HG02610 (cell line): ENCODE data around the gene CALML4.
"Not testable (repeated sequence)": the region's sequence is repeated elsewhere in the genome, so short reads cannot be mapped to it uniquely, and the experiment has no call there.

ENCODE experiments used
- ATAC-seq: cut with Tn5 transposase; IDR thresholded peaks from one replicate; pipeline ENCODE4 v1.9.1; 2021; ENCODE audit warnings: mild to moderate bottlenecking, moderate library complexity; ENCODE audit not compliant: unreplicated experiment

The CALML4 gene

DNA sequence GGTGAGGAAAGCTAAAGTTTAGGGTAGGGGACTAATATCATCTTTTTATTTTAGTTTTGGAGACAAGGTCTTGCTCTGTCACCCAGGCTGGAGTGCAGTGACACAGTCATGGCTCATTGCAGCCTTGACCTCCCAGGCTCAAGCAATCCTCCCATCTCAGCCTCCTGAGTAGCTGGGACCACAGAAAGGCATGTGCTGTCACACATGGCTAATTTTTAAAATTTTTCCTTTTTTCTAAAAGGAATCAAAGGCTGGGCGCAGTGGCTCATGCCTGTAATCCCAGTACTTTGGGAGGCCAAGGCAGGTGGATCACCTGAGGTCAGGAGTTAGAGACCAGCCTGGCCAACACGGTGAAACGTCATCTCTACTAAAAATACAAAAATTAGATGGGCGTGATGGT is 20.3 kb upstream of the CALML4 start:
- ATAC-seq, result not testable (repeated sequence)

DNA sequence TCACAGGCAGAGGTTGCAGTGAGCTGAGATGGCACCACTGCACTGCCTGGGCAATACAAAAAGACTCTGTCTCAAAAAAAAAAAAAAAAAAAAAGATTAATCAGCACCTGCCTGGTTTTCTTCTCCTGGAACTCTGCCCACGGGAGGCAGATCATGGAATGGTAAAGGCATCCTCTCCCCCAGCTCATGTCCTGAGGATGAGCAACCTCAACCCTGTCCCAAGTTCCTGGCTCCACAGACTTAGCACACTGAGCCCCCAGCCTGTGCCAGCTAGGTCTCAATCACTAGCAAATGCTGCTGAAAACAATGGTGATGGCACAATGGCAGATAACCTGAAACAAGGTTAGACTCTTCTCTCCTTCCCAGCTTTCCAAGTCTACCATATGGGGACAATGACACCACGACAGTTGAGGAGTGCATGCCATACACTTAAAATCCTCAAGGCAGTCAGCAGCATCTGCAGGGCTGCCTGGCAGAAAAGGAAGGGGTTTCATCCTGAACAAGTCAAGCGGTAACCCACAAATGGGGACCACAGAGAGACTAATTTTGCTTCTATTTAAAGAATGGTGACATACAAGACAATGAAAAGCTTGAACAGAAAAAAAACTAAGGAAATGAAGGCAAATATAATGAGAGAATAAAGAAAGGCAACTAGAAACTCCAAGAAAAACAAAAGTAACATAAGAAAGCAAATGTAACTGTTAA is 19.6 kb upstream of the CALML4 start:
- no peak for ATAC-seq

DNA sequence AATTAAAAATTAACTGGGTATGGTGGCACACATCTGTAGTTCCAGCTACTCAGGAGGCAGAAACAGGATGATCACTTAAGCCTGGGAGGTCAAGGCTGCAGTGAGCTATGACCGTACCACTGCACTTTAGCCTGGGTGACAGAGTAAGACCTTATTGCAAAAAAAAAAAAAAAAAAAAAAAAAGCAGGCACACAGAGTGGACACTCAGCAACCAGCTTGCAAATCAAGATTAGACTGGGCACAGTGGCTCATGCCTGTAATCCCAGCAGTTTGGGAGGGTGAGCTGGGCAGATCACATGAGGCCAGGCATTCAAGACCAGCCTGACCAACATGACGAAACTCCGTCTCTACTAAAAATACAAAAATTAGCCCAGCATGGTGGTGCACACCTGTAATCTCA is 19.0 kb upstream of the CALML4 start:
- no peak for ATAC-seq

DNA sequence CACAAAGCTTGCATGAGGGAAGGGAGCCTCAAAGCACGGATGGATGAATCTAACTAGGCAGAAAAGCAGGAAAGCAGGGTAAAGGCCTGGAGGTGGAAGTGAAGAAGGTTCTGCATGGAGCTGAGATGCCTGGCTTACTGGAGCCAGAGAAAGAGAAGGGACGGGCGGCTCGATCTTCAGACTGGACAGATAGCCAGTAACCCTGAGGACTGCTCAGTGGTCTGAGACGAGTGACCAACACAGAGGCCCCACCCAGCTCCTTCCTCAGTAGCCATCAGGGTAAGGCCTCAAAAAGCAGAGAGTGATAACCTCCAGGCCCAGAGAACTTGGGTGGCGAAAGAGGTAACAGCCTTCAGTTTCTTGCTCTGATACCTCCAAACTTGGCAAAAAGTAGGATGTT is 18.0 kb upstream of the CALML4 start:
- no peak for ATAC-seq

DNA sequence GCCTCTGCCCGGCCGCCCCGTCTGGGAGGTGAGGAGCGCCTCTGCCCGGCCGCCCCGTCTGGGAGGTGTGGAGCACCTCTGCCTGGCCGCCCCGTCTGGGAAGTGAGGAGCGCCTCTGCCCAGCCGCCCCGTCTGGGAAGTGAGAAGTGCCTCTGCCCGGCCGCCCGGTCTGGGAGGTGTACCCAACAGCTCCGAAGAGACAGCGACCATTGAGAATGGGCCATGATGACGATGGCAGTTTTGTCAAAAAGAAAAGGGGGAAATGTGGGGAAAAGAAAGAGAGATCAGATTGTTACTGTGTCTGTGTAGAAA is 17.3 kb upstream of the CALML4 start:
- ATAC-seq, result not testable (repeated sequence)

DNA sequence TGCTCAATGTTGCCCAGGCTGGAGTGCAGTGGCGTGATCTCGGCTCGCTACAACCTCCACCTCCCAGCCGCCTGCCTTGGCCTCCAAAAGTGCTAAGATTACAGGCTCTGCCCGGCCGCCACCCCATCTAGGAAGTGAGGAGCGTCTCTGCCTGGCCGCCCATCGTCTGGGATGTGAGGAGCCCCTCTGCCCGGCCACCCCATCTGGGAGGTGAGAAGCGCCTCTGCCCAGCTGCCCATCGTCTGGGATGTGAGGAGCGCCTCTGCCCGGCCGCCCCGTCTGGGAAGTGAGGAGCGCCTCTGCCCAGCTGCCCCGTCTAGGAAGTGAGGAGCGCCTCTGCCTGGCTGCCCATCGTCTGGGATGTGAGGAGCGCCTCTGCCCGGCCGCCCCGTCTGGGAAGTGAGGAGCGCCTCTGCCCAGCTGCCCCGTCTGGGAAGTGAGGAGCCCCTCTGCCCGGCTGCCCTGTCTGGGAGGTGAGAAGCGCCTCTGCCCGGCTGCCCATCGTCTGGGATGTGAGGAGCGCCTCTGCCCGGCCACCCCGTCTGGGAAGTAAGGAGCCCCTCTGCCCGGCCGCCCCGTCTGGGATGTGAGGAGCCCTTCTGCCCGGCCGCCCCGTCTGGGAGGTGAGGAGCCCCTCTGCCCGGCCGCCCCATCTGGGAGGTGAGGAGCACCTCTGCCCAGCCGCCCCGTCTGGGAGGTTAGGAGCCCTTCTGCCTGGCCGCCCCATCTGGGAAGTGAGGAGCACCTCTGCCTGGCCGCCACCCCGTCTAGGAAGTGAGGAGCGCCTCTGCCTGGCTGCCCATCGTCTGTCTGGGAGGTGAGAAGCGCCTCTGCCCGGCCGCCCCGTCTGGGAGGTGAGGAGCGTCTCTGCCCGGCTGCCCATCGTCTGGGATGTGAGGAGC is 16.6 kb upstream of the CALML4 start:
- not testable (repeated sequence) for ATAC-seq

DNA sequence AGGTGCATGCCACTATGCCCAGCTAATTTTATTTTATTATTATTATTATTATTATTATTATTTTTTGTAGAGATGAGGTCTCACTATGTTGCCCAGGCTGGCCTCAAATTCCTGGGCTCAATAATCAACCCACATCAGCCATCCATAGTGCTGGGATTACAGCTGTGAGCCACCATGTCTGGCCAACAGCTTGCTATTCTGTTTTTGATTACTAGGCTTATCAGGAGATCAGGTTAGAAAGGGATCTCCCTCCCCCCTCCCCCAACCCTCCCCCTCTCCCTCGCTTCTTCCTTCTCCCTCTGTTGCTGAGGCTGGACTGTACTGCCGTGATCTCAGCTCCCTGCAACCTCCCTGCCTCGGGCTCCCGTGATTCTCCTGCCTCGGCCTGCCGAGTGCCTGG is 15.8 kb upstream of the CALML4 start:
- no peak for ATAC-seq

DNA sequence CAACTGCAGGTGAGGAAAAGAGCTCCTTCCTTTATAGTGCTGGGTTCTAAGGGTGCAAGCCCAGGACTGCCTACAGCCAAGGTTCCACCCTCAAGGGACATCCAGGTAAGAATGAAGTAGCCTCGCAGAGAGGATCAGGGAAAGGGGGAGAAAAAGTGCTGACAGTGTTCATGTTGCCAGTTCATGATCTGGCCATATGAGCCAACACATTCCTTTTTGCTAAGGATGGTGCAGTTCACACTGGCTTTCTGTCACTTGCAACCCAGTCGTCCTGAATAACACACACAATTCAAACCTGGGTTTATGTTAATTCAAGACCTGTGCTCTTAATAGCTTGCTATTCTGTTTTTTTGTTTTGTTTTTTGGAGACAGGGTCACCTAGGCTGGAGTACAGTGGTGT is 15.4 kb upstream of the CALML4 start:
- ATAC-seq, result no peak

DNA sequence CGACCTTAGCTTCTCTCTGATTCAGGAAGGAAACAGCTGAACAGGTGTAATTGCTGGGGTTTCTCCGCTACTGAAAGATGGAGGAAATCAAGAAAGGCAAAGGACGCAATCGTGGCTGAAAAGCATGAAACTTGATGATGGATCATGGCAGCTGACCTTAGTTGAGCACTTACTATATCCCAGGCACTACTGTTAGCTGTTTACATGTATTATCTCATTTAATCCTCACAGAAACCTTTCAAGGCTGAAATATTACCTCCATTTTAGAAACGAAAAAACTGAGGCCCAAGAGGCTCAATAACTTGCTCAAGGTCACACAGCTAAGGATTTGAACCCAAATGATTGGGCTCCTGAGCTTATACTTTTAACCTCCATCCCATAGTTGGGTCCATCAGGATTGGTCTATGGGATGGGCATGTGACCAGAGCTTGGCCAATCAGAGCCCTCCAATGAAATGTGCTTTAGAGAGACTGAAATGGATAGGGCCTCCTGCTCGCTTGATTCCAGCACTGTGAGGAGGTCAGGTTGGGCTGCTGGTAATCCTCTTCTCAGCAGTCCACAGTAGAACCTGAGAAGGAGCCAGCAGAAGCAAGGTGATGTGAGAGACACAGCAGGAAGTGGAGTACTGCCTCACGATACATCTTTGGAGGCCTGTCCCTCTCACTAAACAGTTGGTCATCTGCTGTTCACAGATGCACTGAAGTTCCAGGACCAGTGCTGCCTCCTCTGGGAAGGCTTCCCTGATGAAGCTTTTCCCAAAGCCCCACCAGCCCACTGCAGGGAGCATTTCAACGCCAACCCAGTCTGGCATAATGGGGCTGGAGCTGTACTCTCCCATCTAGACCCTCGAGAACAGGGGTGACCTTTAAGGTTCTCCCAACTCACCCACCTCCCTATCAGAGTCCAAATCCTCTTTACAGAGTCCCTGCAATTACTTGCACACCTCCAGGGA is 14.0 kb upstream of the CALML4 start:
- ATAC-seq, result no peak

DNA sequence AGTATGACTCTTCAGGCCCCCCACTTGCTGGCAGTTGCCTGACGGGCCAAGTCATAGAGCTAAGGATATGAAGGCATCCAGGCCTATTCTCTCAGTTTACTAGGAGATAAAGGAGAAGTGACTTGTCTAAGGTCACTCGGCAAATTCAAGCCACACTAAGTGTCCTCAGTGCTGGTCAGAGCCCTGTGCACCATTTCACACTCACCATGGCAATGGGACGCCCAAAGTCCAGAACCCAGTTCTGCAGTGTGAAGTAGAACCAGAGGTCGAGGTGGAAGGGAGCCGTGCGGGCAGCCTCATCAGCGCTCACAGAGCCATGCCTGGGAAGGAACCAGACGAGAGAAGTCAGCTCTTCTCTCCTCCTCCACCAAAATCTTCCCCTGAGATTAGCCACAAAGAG is 13.2 kb upstream of the CALML4 start:
- no peak for ATAC-seq

DNA sequence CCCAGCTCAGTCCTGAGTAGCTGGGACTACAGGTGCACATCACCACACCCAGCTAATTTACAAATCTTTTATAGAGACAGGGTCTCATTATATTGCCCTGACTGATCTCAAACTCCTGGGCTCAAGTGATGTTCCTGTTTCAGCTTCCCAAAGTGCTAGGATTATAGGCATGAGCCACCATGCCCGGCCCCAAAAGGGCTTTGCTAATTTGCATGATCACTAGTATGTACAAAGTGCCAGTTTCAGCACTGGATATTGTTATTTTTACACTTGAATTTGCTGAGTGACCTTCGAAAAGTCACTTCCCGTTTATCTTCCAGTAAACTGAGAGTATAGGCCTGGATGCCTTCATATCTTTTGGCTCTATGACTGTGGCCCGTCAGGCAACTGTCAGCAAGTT is 12.2 kb upstream of the CALML4 start:
- no peak for ATAC-seq

DNA sequence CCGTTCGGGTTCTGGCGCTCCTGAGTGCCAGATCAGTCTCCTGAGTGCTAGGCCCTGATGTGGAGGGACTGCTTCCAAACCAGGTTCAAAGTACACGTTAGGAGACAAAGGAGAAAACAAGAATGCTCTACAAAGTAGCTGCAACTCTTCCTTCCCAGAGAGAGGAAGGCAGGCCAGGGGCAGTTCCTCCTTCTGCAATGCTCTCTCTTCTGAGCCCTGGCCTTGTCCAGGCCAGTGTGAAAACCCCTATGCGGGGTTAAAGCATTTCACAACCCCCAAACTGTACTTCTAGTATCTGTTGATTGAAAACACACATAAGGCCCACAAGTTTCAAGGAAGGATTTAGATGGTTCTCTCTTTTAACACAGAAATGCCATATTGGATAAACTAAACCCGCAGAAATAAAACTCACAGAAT is 9.7 kb upstream of the CALML4 start:
- ATAC-seq, result no peak

DNA sequence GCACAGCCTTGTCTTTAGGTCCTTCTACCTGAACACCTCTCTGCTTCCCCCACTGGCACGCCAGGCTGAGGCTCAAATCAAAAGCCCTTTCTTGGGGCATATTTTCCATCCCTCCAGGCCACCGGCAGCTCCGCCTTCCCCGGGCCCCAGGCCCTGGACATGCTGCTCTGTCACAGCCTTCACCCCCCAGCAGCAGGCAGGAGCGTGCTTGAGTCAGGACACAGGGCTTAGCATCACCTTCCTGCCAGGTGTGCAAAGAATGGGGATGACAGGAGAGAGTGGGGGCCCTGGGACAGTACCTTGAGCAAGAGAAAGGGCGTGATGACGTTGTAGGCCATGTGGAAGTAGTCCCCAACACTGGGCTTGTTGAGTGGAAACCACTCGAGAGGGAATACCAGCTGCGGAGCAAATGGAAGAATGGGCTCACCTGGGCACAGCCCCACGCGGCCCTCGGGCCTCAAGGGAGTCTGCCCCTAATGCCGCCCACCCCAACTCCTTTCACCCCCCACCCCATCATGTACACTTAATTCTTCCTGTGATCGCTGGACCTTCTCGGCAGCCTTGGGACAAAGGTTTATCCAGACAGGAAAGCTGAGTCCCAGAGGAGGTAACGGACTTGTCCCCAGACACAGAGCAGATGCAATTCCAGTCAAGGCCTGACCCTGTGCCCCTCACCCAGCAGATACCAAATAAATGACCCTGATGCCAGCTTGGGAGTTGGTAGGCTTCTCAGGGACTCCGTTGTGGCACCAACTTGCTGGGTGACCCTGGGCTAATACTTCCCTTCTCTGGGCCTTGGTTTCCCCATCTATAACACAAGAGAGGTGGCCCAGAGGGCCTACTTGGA is 9.1 kb upstream of the CALML4 start:
- ATAC-seq, result no peak

DNA sequence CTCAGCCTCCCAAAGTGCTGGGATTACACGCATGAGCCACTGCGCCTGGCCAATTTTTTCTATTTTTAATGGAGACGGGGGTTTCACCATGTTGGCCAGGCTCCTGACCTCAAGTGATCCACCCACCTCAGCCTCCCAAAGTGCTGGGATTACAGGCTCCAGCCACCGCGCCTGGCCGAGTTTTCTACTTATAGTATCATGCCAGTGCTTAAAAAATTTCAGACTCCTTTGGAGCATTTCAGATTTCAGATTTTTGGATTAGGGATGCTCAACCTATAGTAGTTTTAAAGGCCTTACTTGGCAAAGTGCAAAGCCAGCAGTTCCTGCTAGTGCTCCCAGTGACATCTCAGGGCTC is 8.3 kb upstream of the CALML4 start:
- ATAC-seq, result not testable (repeated sequence)

DNA sequence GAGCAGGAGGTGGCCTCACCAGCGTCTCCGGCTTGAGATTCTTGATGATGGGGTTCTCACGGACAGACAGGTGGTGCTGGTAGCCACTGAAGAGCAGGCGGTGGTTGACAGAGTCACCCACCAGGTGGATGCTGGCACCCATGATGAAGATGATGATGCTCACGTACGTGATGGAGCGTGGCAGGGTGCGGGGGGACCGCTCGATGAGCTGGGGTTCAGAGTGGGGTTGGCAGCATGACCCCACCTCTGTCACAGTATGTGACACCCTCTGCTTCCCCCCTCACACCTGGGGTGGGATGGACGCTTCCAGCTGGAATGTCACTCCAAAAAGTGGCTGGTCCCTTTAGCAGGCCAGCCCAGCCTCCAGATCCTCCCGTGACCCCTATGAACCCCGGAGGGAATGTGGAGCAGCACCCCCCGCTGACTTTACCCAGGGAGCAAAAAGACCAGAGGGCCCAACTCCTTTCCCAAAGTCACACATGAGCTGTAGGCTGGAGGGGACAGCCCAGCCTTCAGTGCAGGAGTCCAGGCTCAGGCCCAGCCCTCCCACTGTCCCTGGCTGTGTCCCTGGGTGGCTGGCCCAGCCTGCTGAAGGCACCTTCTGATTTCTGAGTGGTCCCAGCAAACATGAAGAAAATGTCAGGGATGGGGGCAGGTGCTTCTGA is 6.7 kb upstream of the CALML4 start:
- no peak for ATAC-seq

DNA sequence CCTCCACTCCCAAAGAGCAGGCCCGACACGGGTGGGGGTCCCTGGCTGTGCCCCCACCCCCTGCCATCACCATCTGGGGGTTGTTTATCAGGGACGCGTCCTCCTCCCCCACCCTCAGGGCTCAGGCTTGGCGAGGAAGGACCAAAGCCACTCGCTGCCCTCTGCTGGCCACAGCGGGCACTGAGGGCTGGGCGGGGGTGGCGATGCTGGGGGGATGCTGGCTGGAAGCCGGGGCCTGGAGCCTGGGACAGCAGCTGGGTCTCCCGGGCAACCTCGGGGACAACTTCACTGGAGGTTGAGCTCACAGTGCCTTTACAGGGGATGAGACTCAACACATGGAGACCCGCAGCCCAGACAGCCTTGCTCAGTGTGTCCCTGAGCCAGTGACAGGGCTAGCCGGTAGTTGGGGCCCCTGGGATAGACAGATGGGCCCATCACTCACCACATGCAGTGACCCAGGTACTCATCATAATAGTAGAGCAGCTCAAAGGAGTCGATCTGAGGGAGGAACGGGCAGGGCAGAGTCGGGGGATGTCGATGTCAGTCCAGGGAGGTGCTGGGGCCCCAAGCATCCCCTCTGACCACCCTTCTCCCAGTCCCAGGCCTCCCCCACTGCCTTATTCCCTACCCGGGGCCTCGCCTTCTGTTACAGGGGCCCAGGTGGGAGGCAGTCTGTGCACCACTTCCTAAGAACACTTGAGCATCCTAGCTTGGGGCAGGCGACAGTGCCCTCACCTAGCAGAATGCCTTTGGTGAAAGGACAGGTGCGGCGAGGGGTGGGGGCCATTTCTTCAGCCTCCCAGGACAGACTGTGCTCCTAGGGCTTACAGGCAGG is 5.9 kb upstream of the CALML4 start:
- ATAC-seq, result no peak

DNA sequence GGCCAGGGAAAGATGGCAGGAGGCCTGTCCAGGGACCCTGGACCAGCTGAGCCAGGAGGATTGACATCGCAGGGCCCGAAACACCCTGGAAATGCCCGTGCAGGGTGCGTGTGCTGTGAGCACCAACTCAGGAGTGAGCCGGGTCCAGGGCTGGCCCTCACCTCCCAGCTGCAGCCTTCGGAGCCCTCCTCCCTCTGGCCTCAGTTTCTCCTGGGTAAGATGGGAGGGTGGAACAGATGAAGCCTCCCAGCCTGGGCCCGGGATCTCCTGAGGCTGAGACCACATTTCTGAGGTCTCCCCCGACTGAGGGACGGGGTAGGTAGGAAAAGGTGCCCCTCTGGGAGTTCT is 5.3 kb upstream of the CALML4 start:
- ATAC-seq, result no peak

DNA sequence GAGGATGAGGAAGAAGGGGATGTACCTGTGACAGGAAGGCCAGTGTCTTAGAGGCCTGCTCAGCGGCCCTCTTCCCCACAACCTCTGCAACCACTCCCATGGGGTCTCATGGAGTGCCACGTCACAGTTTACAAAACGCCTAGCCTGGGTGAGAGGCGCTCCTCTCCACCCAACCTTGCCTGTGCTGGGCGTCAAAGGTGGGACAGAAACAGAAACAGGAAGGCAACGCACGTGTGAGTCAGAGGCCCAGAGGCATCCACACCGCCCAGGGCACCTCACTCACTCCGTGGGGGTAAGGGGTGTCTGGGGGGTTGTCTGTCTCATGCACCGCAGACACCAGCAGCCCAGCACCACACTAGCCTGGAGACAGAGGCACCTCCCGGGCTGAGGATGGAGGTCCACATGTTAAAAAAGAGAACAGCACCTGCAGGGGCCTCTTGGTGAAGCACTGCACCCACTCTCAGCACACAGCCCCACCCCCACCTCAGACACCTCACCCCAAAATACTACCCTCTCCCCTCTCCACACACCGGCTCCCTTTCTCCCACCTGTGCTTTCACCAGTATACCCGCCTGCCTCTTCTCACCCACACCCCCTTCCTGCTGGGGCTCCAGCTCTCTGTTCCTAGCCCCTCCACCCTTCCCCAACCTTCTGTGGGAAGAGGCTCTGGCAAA is 4.7 kb upstream of the CALML4 start:
- peak; percentile 50 for ATAC-seq

DNA sequence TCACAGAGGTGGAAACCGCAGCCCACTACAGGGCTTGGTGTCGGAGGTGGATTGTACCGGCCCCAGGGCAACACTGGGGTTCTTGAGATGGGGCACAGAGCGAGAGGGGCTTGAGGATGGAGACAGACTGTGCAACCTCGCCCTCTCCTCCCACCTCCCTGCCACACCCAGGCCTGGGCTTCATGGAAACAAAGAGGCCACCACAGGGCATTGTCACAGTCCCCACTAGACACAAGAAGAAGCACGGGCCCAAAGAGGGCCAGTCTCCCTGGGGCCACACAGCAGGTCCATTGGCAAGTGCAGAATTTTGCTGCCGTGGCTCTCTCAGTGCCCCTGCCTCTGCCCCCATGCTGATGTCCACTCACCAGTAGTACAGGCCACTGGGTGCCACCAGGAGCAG is 4.1 kb upstream of the CALML4 start:
- no peak for ATAC-seq
